Activated CD4-positive, alpha-beta T cell treated with anti-CD3 and anti-CD28 coated beads, Interleukin-10, Interleukin-2, amounts not matched to agents 100 ng/mL and 50 ng/mL, durations not matched to agents 16 hours and 8 hours (primary cell): ENCODE measurements around the gene CFAP410.
"Not testable (repeated sequence)": the region's sequence is repeated elsewhere in the genome, so short reads cannot be mapped to it uniquely, and the experiment has no call there.

Experiments
- DNase-seq: peaks from one replicate; pipeline ENCODE4 v3.0.0-alpha.2; 2020

The CFAP410 gene

GRCh38 chr21:44315691-44316203 lies 23.4 kb downstream of the CFAP410 start:
- DNase-seq, result no peak

- DNase-seq, result no peak
Observed at GRCh38 chr21:44314561-44314960, 24.6 kb downstream of the CFAP410 start.

GRCh38 chr21:44314128-44314527 lies 25.1 kb downstream of the CFAP410 start:
- DNase-seq, result no peak

GRCh38 chr21:44313451-44313850 lies 25.7 kb downstream of the CFAP410 start:
- no peak for DNase-seq

- no peak for DNase-seq
Observed at GRCh38 chr21:44312716-44313115, 26.5 kb downstream of the CFAP410 start.

- DNase-seq, result no peak
Observed at GRCh38 chr21:44312089-44312488, 27.1 kb downstream of the CFAP410 start.

GRCh38 chr21:44310628-44311507 lies 28.3 kb downstream of the CFAP410 start:
- no peak for DNase-seq

GRCh38 chr21:44306936-44307704 lies 32.1 kb downstream of the CFAP410 start:
- no peak for DNase-seq

- DNase-seq, result no peak
Observed at GRCh38 chr21:44305691-44306090, 33.5 kb downstream of the CFAP410 start.

- DNase-seq, result peak; percentile 47
Observed at GRCh38 chr21:44304877-44305293, 34.3 kb downstream of the CFAP410 start.

GRCh38 chr21:44304011-44304616 lies 35.1 kb downstream of the CFAP410 start:
- no peak for DNase-seq

GRCh38 chr21:44303490-44303981 lies 35.7 kb downstream of the CFAP410 start:
- DNase-seq, result no peak

- DNase-seq, result not testable (repeated sequence)
Observed at GRCh38 chr21:44302573-44303401, 36.4 kb downstream of the CFAP410 start.

GRCh38 chr21:44301961-44302406 lies 37.2 kb downstream of the CFAP410 start:
- DNase-seq, result no peak

- DNase-seq, result no peak
Observed at GRCh38 chr21:44301141-44301540, 38.0 kb downstream of the CFAP410 start.

- peak; percentile 73 for DNase-seq
Observed at GRCh38 chr21:44300262-44300959, 38.8 kb downstream of the CFAP410 start.

- peak; percentile 79 for DNase-seq
Observed at GRCh38 chr21:44299458-44300261, 39.5 kb downstream of the CFAP410 start, which contains the start of gene PFKL. TSS of gene PFKL (plus strand) at chr21:44300053. CDS start at chr21:44300106, 53 bp downstream.

- DNase-seq, result no peak
Observed at GRCh38 chr21:44299085-44299457, 40.1 kb downstream of the CFAP410 start.

- DNase-seq, result peak; percentile 36
Observed at GRCh38 chr21:44298301-44298700, 40.9 kb downstream of the CFAP410 start.

GRCh38 chr21:44297525-44298290 lies 41.5 kb downstream of the CFAP410 start:
- peak; percentile 82 for DNase-seq
